Measurements from ENCODE around the gene HS3ST6. TPM values are rescaled to one million over a fixed set of nuclear protein-coding genes. Genes with fewer than 3 reads are reported as not detected.
A peak's percentile ranks its signal among the peaks of the same experiment; 100 is the strongest.

Gene HS3ST6
- total and polyA plus RNA-seq, 2 of the 13 experiments (the other 11 are each of a cell fraction or from before 2014, with no cell fraction given), result not detected

DNA sequence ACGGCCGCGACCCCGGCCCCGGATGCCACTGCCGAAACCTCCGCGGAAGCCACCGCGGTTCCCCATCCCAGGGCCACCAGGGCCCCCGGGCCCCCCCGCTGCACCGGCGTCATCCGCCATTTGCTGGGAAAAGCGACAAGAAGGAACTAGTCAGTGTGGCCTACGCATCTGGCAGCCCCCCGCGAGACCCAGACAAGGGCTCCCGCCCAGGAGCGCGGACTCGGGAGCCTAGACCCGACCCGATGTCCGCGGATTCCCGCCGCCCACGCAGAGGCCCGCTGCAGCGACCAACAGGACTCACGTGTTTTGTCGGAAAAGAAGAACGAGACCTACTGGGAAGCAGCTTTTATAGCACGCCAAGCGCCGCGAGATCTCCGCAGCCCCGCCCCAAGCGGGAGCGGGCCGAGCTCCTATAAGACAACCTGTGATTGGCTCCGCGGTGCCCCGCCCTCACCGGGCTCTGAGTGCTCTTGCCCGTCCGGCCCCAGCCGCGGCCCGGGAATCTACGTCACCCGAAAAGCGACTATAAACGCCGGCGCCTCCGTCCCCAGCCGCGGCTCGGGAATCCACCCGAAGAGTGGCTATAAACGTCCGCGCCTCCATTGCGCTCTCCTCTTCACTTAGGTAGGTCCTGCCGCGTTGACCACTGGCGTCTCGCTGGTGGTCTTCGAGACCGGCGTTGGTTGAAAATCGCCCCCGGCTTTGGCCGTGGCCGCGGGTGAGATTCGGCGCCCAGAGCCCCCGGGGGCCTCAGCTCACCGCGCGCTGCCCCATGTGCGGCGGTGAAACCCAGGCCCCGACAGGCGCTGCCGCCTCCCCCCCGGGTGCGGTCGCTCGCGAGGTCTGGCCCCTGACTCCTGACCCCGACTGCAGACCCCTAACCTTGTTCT, 46.5 kb upstream of the HS3ST6 start, which contains the start of gene RPS2 (continued):
- TF ChIP-seq, protein P1, sequence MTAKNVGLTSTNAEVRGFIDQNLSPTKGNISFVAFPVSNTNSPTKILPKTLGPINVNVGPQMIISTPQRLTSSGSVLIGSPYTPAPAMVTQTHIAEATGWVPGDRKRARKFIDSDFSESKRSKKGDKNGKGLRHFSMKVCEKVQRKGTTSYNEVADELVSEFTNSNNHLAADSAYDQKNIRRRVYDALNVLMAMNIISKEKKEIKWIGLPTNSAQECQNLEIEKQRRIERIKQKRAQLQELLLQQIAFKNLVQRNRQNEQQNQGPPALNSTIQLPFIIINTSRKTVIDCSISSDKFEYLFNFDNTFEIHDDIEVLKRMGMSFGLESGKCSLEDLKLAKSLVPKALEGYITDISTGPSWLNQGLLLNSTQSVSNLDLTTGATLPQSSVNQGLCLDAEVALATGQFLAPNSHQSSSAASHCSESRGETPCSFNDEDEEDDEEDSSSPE (CRISPR knock-in tag; IDR thresholded peaks at IDR 0.05), result peak; percentile 88
- TF ChIP-seq PAWR (CRISPR knock-in tag; IDR thresholded peaks at IDR 0.05; ENCODE audit: borderline replicate concordance), result no peak
- 0 out of 2 replicates have a peak, but pooled peaks have one; percentile 1 for TF ChIP-seq IRX3 (CRISPR knock-in tag; IDR thresholded peaks at IDR 0.05; ENCODE audit: borderline replicate concordance, low read depth)
- TF ChIP-seq ZNF550 (CRISPR knock-in tag; IDR thresholded peaks at IDR 0.05; ENCODE audit: borderline replicate concordance), result no peak
- TF ChIP-seq ZNF24 (IDR thresholded peaks at IDR 0.05), result no peak
- no peak; the same call in 1 of the 2 replicates for TF ChIP-seq ZNF546 (CRISPR knock-in tag; conservative IDR thresholded peaks at IDR 0.05)
- no peak; the same call in 1 of the 2 replicates for TF ChIP-seq ZNF737 (CRISPR knock-in tag; IDR thresholded peaks at IDR 0.05; ENCODE audit: borderline replicate concordance)
- TF ChIP-seq ZNF589 (CRISPR knock-in tag; conservative IDR thresholded peaks at IDR 0.05), result no peak
- no peak for TF ChIP-seq ZNF720 (CRISPR knock-in tag; IDR thresholded peaks at IDR 0.05)
- peak; percentile 93 for TF ChIP-seq NFYC (CRISPR knock-in tag; IDR thresholded peaks at IDR 0.05)
- TF ChIP-seq ZNF263 (CRISPR knock-in tag; IDR thresholded peaks at IDR 0.05), result peak; percentile 72
- peak; percentile 53; the same call in 1 of the 2 replicates for TF ChIP-seq ZNF766 (CRISPR knock-in tag; IDR thresholded peaks at IDR 0.05; ENCODE audit: borderline replicate concordance)
- TF ChIP-seq ZNF552 (CRISPR knock-in tag; IDR thresholded peaks at IDR 0.05; ENCODE audit: borderline replicate concordance), result no peak
- TF ChIP-seq ZFX (CRISPR knock-in tag; IDR thresholded peaks at IDR 0.05; ENCODE audit: low read depth), result peak; percentile 81; the same call in 1 of the 2 replicates
- peak; percentile 52 for TF ChIP-seq XRCC5 (optimal IDR thresholded peaks at IDR 0.05; ENCODE audit: low read length)
- TF ChIP-seq WIZ (CRISPR knock-in tag; IDR thresholded peaks at IDR 0.05), result no peak
- TF ChIP-seq JUN (CRISPR knock-in tag; IDR thresholded peaks at IDR 0.05), result no peak
- TF ChIP-seq ZEB1 (IDR thresholded peaks at IDR 0.05; ENCODE audit: insufficient replicate concordance, low read depth), result no peak
- peak; percentile 82 for TF ChIP-seq ARNTL (CRISPR knock-in tag; IDR thresholded peaks at IDR 0.05)
- TF ChIP-seq POGZ (CRISPR knock-in tag; IDR thresholded peaks at IDR 0.05), result peak; percentile 59
- no peak for TF ChIP-seq ZSCAN30 (CRISPR knock-in tag; IDR thresholded peaks at IDR 0.05)
- TF ChIP-seq SOX13 (IDR thresholded peaks at IDR 0.05), result no peak
- no peak; a peak in 1 of 4 replicates for TF ChIP-seq SOX13 (CRISPR knock-in tag; conservative IDR thresholded peaks at IDR 0.05 in 1 of 2, IDR thresholded peaks at IDR 0.05 in 1 of 2)
- TF ChIP-seq, protein P2, sequence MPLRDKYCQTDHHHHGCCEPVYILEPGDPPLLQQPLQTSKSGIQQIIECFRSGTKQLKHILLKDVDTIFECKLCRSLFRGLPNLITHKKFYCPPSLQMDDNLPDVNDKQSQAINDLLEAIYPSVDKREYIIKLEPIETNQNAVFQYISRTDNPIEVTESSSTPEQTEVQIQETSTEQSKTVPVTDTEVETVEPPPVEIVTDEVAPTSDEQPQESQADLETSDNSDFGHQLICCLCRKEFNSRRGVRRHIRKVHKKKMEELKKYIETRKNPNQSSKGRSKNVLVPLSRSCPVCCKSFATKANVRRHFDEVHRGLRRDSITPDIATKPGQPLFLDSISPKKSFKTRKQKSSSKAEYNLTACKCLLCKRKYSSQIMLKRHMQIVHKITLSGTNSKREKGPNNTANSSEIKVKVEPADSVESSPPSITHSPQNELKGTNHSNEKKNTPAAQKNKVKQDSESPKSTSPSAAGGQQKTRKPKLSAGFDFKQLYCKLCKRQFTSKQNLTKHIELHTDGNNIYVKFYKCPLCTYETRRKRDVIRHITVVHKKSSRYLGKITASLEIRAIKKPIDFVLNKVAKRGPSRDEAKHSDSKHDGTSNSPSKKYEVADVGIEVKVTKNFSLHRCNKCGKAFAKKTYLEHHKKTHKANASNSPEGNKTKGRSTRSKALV (CRISPR knock-in tag; IDR thresholded peaks at IDR 0.05), result peak; percentile 79; the same call in 1 of the 2 replicates
- TF ChIP-seq, protein P3, sequence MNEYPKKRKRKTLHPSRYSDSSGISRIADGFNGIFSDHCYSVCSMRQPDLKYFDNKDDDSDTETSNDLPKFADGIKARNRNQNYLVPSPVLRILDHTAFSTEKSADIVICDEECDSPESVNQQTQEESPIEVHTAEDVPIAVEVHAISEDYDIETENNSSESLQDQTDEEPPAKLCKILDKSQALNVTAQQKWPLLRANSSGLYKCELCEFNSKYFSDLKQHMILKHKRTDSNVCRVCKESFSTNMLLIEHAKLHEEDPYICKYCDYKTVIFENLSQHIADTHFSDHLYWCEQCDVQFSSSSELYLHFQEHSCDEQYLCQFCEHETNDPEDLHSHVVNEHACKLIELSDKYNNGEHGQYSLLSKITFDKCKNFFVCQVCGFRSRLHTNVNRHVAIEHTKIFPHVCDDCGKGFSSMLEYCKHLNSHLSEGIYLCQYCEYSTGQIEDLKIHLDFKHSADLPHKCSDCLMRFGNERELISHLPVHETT (CRISPR knock-in tag; conservative IDR thresholded peaks at IDR 0.05), result 0 out of 2 replicates have a peak, but pooled peaks have one; percentile 43
